Heart right ventricle (tissue), 16 donors: Measurements from ENCODE around the gene YY1. TPM values are rescaled to one million over a fixed set of nuclear protein-coding genes. Genes with fewer than 3 reads are reported as not detected.

Experiments used
- ATAC-seq, 8 donors: fragments of 200-7000 bp; cut with Tn5 transposase; one replicate each; pipeline ENCODE4 v1.9.1; 2020; ENCODE audit warnings: mild to moderate bottlenecking in 8 of 8, moderate library complexity in 8 of 8, moderate number of reproducible peaks in 1 of 8
- DNase-seq, 2 donors: peaks; one replicate each; pipeline ENCODE4 v3.0.0-alpha.2; 2020
- H3K27ac ChIP-seq, 10 donors: fragments of 200-600 bp; sonication (generic) in 2 of 10; one replicate each; pipeline versions ENCODE4 v1.5.0 to v1.8.0; 2020 to 2022; ENCODE audit warnings: mild to moderate bottlenecking in 3 of 10
- H3K27me3 ChIP-seq, 7 donors: fragments of 200-600 bp; one replicate each; pipeline ENCODE4 v1.8.0; 2021 to 2022; ENCODE audit warnings: mild to moderate bottlenecking in 2 of 7
- H3K36me3 ChIP-seq, 9 donors: fragments of 200-600 bp; sonication (generic) in 1 of 9; one replicate each; pipeline versions ENCODE4 v1.5.0 to v1.8.0; 2020 to 2022; ENCODE audit warnings: mild to moderate bottlenecking in 2 of 9
- H3K4me1 ChIP-seq, 9 donors: fragments of 200-600 bp; sonication (generic) in 1 of 9; one replicate each; pipeline versions ENCODE4 v1.5.0 to v1.8.0; 2020 to 2022; ENCODE audit warnings: mild to moderate bottlenecking in 4 of 9
- H3K4me3 ChIP-seq, 10 donors: fragments of 200-600 bp; sonication (generic) in 2 of 10; one replicate each; pipeline versions ENCODE4 v1.5.0 to v1.8.0; 2020 to 2022; ENCODE audit warnings: mild to moderate bottlenecking in 7 of 10, moderate library complexity in 2 of 10
- H3K9me3 ChIP-seq, 11 donors: fragments of 200-600 bp in 10 of 11; sonication (generic) in 2 of 11; one replicate each; pipeline versions ENCODE4 v1.5.0 to v1.8.0; 2013 to 2022; ENCODE audit warnings: mild to moderate bottlenecking in 2 of 11, control low read depth in 1 of 11, moderate library complexity in 1 of 11
- WGBS, 2 donors: extraction: QIAGEN DNeasy Blood & Tissue Kit; methylation state at CpG; one replicate each; pipeline ENCODE4 v1.1.7; 2013; ENCODE audit warnings: inconsistent platforms in 1 of 2; 5-methylcytosine and 5-hydroxymethylcytosine counted together
- intact Hi-C, 10 donors: fragments of 100-400 bp; cut with DNase I; formaldehyde crosslinking; loops; one replicate each; pipeline versions ENCODE4 v1.11.1 to v1.14.2; 2022
- polyA plus RNA-seq, 2 donors: library from polyadenylated mRNA; stranded (reverse); fragments of 200-250 nt; gene quantifications; one replicate each; pipeline ENCODE4 v1.2.3, GENCODE V29; 2013
- total RNA-seq, 10 donors: library from RNA; stranded (reverse); fragmentation: NEBNext Ultra II Directional in 3 of 10; extraction: Animal tissue kit (Norgen Biotek cat#: 25700) in 3 of 10; gene quantifications; one replicate each; pipeline versions ENCODE4 v1.2.1 to v1.2.4, GENCODE V29; 2021 to 2023
- TF ChIP-seq, protein P1 (sequence below), 9 donors: fragments of 200-600 bp; sonication (generic) in 2 of 9; IDR thresholded peaks; one replicate each; pipeline versions ENCODE4 v1.5.0 to v1.8.0; 2021 to 2022; ENCODE audit warnings: antibody characterized with exemption in 9 of 9, mild to moderate bottlenecking in 5 of 9, moderate library complexity in 1 of 9
- donor health status: Arrhythmogenic right ventricular cardiomyopathy.
- donor health status: ischemic (EF 13 %, LVEDD 7.1; RV severe dilation, severe dysfunction).
- donor health status: healthy with polysubstance abuse.
- donor health status: DM: no; HTN: yes; CAD: no.
- donor health status: DM: no; HTN: no; CAD: no.
- donor health status: ischemic (EF 25% LVEDD 6.9; RV normal size, moderate dysfunction).
- donor health status: ischemic (EF 25% LVEDD 5.7; RV mildly dilated, moderate dysfunction).
- donor health status: healthy.
- donor health status: DM: yes; HTN: yes; CAD: no.
- donor health status: Ischemic cardiomyopathy.
- donor health status: ischemic (EF 35%, LVEDD 5.7; RV mildly dilated, moderate dysfunction).
- donor health status: nonischemic (EF 11% LVEDD 7.7; RV severe dilation, severe dysfunction).
- donor health status: DM: yes; HTN: yes; CAD: no.
- donor health status: PGD.
- donor health status: ischemic (EF 29% LVEDD 5.4; RV normal size, mild dysfunction).
- donor health status: nonischemic (EF 23%, LVEDD 6.1; RV moderate dilation, normal function).

YY1 gene
- total and polyA plus RNA-seq, 12 donors = 17.6 to 58.3 (median 47.9) TPM

DNA sequence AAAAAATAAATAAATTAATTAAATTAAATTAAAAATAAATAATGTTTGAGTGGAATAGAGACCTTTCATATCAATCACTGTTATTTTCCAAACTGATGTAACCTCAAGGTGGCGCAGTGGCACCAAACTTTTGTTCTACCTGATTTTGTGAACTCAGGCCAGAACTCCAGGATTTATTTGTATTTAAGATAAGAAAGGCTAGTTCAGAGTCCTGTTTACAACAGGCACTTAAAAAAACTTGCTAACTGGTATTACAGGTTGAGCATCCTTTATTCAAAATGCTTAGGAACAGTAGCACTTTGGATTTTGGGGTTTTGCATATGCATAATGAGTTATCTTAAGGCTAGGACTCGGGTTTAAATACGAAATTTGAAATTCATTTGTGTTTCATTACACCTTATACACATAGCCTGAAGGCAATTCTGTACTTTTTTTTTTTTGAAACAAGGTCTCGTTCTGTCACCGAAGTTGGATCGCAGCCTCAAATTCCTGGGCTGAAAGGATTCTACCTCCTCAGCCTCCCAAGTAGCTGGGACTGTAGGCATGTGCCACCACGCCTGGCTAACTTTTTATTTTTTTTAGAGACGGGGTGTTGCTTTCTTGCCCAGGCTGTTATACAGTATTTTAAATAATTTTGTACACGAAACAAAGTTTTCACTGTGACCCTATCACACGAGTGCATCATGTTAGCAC is 32.4 kb downstream of the YY1 start:
- intact Hi-C loops = loop anchor here in 1 of 10 donors (2.0 kb wide), 1 partner anchor 105 kb away; the partner anchor contains the start of gene WDR25
- ATAC-seq (peak in 1 of 8 donors; percentile 31), DNase-seq (no peak)
- Histone ChIP-seq H3K4me1 (peaks cover 0 to 60% (median 36%) of the 10 kb centered on the region in 9 donors), H3K27ac (no peak overlapping the region), H3K9me3 (no peaks in the 10 kb centered on the region), H3K4me3 (no peak overlapping the region), H3K36me3 (peaks cover 0 to 27% (median 0%) of the 10 kb centered on the region in 9 donors), H3K27me3 (no peaks in the 10 kb centered on the region)
- WGBS, 2 donors = 75 to 81% methylated on average over 10 of the region's 10 CpGs
- TF ChIP-seq, protein P1, sequence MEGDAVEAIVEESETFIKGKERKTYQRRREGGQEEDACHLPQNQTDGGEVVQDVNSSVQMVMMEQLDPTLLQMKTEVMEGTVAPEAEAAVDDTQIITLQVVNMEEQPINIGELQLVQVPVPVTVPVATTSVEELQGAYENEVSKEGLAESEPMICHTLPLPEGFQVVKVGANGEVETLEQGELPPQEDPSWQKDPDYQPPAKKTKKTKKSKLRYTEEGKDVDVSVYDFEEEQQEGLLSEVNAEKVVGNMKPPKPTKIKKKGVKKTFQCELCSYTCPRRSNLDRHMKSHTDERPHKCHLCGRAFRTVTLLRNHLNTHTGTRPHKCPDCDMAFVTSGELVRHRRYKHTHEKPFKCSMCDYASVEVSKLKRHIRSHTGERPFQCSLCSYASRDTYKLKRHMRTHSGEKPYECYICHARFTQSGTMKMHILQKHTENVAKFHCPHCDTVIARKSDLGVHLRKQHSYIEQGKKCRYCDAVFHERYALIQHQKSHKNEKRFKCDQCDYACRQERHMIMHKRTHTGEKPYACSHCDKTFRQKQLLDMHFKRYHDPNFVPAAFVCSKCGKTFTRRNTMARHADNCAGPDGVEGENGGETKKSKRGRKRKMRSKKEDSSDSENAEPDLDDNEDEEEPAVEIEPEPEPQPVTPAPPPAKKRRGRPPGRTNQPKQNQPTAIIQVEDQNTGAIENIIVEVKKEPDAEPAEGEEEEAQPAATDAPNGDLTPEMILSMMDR (IDR thresholded peaks at IDR 0.05) = peak in 7 of 9 donors; percentile 11 to 53 (median 43)

DNA sequence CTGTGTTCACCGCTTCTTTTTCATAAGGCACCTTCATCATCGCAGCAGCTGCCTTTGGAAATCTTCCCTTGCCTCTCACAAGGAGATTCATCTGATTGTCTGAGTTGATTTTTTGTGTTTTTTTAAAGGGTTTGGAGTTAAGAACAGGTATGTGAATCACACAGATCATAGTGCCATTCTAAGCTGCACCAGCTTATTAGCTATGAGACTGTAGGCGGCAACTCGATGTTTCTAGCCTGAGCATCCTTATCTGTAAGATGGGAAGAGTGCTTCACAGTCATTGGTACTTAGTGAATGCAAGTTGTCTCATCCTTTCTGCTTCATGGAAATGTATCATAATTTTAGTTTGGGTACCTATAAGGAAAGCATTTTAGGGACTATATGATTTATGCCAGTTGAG is 35.3 kb downstream of the YY1 start:
- peaks cover 0 to 47% (median 31%) of the 10 kb centered on the region in 9 donors for H3K4me1 ChIP-seq

DNA sequence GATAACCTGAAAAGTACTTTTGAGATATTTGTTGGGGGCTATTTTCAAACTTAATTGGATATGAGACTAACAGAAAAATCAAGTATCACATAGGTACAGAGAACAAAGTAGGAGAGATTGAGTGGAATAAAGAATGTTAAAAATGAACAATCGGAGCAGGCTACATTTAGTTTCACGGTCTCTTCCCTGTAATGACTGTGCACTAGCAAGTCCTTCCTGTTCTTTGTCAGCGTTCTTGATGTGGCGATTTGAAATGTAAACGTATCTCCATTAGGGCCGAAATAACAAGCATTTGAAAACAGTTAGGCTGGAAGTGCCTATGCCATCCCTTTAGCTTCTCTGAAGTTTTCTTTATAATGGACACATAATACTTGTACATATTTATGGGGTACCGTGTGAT is 36.3 kb downstream of the YY1 start:
- 70 to 75% methylated on average over 7 of the region's 7 CpGs for WGBS, 2 donors
- peaks cover 0 to 38% (median 0%) of the 10 kb centered on the region in 9 donors for H3K36me3 ChIP-seq
- H3K9me3 ChIP-seq = no peaks in the 10 kb centered on the region
- TF ChIP-seq, protein P1 (IDR thresholded peaks at IDR 0.05) = no peak
- H3K27me3 ChIP-seq = no peaks in the 10 kb centered on the region
- peaks cover 0 to 51% (median 24%) of the 10 kb centered on the region in 9 donors for H3K4me1 ChIP-seq
- no peak for DNase-seq
- ATAC-seq = no peak
- H3K4me3 ChIP-seq = no peak overlapping the region
- H3K27ac ChIP-seq = no peak overlapping the region
- intact Hi-C loops = loop anchor here in 1 of 10 donors (5.0 kb wide), 1 partner anchor 33 kb away; no protein-coding TSS in a partner anchor

More for the DNA sequence above, 35.3 kb downstream of the YY1 start:
- DNase-seq (no peak), ATAC-seq (no peak)
- 95 to 96% methylated on average over 4 of the region's 4 CpGs for WGBS, 2 donors
- TF ChIP-seq, protein P1 (IDR thresholded peaks at IDR 0.05) = no peak
- H3K36me3 ChIP-seq = peaks cover 0 to 35% (median 0%) of the 10 kb centered on the region in 9 donors
- intact Hi-C loops = no loop called here
- no peak overlapping the region for H3K4me3 ChIP-seq
- no peak overlapping the region for H3K27ac ChIP-seq
- H3K27me3 ChIP-seq = no peaks in the 10 kb centered on the region
- H3K9me3 ChIP-seq = no peaks in the 10 kb centered on the region

DNA sequence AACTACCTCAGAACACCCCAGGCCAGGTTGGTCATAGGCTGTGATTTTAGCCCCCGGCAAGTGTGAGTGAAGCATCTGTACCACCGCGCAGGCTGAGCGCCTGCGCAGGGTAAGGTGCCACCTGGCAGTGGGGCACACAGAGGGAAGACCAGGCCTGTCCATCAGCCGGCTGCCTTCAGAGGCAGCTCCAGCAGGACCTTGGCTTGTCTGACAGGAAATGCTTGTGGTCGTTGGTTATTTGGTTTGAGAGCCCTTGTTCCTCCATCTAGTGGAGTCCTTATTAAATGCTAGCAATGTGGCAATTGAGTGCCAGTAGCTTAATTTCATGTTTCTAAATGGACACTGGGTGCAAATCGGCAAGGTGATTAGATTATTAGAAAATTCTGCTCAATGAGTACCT is 39.8 kb downstream of the YY1 start:
- Histone ChIP-seq H3K36me3 (peaks cover 0 to 53% (median 0%) of the 10 kb centered on the region in 9 donors), H3K4me1 (peaks cover 0 to 64% (median 18%) of the 10 kb centered on the region in 9 donors), H3K27me3 (no peaks in the 10 kb centered on the region), H3K4me3 (no peak overlapping the region), H3K9me3 (no peaks in the 10 kb centered on the region), H3K27ac (no peak overlapping the region)
- DNase-seq (no peak), ATAC-seq (peak in 4 of 8 donors; percentile 20 to 66 (median 26))
- TF ChIP-seq, protein P1 (IDR thresholded peaks at IDR 0.05) = peak in 4 of 9 donors; percentile 12 to 28 (median 20)
- intact Hi-C loops = loop anchor here in 1 of 10 donors (5.0 kb wide), 1 partner anchor 36 kb away; no protein-coding TSS in a partner anchor
- 67 to 74% methylated on average over 8 of the region's 8 CpGs for WGBS, 2 donors
